Pancreas (tissue), 10 donors: Measurements from ENCODE around the gene DCAKD. TPM values are rescaled to one million over a fixed set of nuclear protein-coding genes. Genes with fewer than 3 reads are reported as not detected.

ENCODE experiments used
- ATAC-seq, 4 donors: fragments of 200-7000 bp; cut with Tn5 transposase; one replicate each; pipeline versions ENCODE4 v1.8.0 to v1.9.1; 2020; ENCODE audit warnings: mild to moderate bottlenecking in 4 of 4, moderate library complexity in 4 of 4
- DNase-seq, 6 donors: peaks; one replicate each; pipeline ENCODE4 v3.0.0-alpha.2; 2020
- FAIRE-seq: peaks from 2 replicates; lab custom pipeline; 2012; peaks lifted over from hg19 to GRCh38; lab: Jason Lieb, UNC
- H3K27ac ChIP-seq, 4 donors: fragments of 200-600 bp; sonication (generic); 1 replicate in 3 of 4; 2 replicates in 1 of 4; pipeline versions ENCODE4 v1.5.0 to v1.8.0; 2020
- H3K27me3 ChIP-seq, 4 donors: fragments of 200-600 bp; one replicate each; pipeline ENCODE4 v1.8.0; 2021
- H3K36me3 ChIP-seq, 3 donors: fragments of 200-600 bp; sonication (generic) in 1 of 3; one replicate each; pipeline versions ENCODE4 v1.5.0 to v1.8.0; 2020 to 2021
- H3K4me1 ChIP-seq, 3 donors: fragments of 200-600 bp; one replicate each; pipeline ENCODE4 v1.8.0; 2021
- H3K4me3 ChIP-seq, 4 donors: fragments of 200-600 bp; sonication (generic) in 2 of 4; one replicate each; pipeline versions ENCODE4 v1.5.0 to v1.8.0; 2020 to 2021
- H3K9me3 ChIP-seq, 4 donors: fragments of 200-600 bp; one replicate each; pipeline ENCODE4 v1.8.0; 2021
- CTCF ChIP-seq, 4 donors: fragments of 200-600 bp; sonication (generic) in 3 of 4; IDR thresholded peaks; one replicate each; pipeline versions ENCODE4 v1.5.0 to v1.8.0; 2021; ENCODE audit warnings: antibody characterized with exemption in 4 of 4
- WGBS, 2 donors: extraction: QIAGEN DNeasy Blood & Tissue Kit; methylation state at CpG; one replicate each; pipeline ENCODE4 v1.1.7; 2013; 5-methylcytosine and 5-hydroxymethylcytosine counted together
- intact Hi-C, 3 donors: fragments of 100-400 bp; cut with DNase I; formaldehyde crosslinking; loops; one replicate each; pipeline versions ENCODE4 v1.11.1 to v1.14.2; 2022
- polyA plus RNA-seq, 2 donors: library from polyadenylated mRNA; stranded (reverse); fragments of 200-250 nt; gene quantifications; one replicate each; pipeline ENCODE4 v1.2.3, GENCODE V29; 2013
- total RNA-seq, 6 donors: library from RNA; stranded (reverse); fragmentation: NEBNext Ultra II Directional in 4 of 6; extraction: Animal tissue kit (Norgen Biotek cat#: 25700) in 4 of 6; gene quantifications; one replicate each; pipeline versions ENCODE4 v1.2.1 to v1.2.4, GENCODE V29; 2021 to 2023
- donor health status: healthy with polysubstance abuse.
- donor health status: DM: no; HTN: no; CAD: no; lungs with moderate emphysema.
- donor health status: DM: no; HTN: no; CAD: no.
- donor health status: control.
- donor health status: control.
- donor health status: Bipolar disorder and iron deficiency.
- donor health status: DM: yes; HTN: yes; CAD: no.
- donor health status: DM: no; HTN: no; CAD: no.
- donor health status: DM: no; HTN: no; CAD: no.
- donor health status: DM: yes; HTN: yes; CAD: no.

Gene DCAKD
- total and polyA plus RNA-seq, 8 donors: 9.3 to 19.2 (median 12.1) TPM

GRCh38 chr17:45029096-45029495 is 22.3 kb downstream of the DCAKD start:
- intact Hi-C loops: loop anchor here in 1 of 3 donors (10.0 kb wide), 1 partner anchor 104 kb away; no protein-coding TSS in a partner anchor
- Histone ChIP-seq H3K27me3 (no peaks in the 10 kb centered on the region), H3K27ac (no peak overlapping the region), H3K9me3 (no peaks in the 10 kb centered on the region), H3K36me3 (peaks cover 0 to 8% (median 0%) of the 10 kb centered on the region in 3 donors), H3K4me3 (no peak overlapping the region), H3K4me1 (no peaks in the 10 kb centered on the region)
- FAIRE-seq (no peak), DNase-seq (no peak), ATAC-seq (no peak)
- no peak for TF ChIP-seq CTCF (IDR thresholded peaks at IDR 0.05)
- 93% methylated on average over 7 of the region's 7 CpGs for WGBS, 2 donors

DNA sequence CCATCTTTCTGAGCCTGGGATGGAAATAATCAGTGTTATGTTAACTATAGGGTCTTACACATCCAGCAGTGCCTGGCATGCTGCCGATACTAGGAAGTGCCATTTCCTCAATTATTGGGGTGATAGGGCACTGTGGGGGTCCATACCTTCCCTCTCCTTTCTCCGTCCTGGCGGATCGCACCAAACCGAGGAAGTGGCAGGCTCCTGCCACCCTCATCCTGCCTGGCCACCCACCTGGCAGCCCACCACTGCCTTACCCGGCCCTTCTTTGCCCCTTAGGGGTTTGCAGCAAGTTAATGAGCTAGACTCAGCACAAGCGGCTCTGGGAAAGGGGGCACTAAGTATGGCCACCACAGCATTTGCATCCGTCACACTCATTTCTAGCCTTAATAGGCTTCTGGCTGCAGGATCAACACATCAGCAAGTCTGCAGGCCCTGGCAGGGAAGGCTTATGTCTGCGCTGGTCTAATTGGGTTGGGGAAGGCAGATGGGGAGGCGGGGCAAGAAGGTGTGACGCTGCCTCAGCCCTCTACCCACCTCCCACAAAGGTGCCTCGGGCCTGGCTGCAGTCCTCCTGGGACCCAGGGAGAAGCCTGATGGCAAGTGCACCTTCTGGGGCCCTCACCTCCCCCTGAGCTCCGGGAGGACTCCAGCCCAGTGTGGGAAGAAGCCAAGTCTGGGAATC is 28.6 kb downstream of the DCAKD start:
- peaks cover 18 to 23% (median 19%) of the 10 kb centered on the region in 3 donors for H3K4me1 ChIP-seq
- H3K4me3 ChIP-seq: no peak overlapping the region
- H3K27me3 ChIP-seq: no peaks in the 10 kb centered on the region
- H3K36me3 ChIP-seq: no peaks in the 10 kb centered on the region
- WGBS, 2 donors: 84 to 88% methylated on average over 13 of the region's 13 CpGs
- intact Hi-C loops: loop anchor here (5.0 to 10.0 kb wide), 2 partner anchors 98 to 100 kb away; no protein-coding TSS in a partner anchor
- TF ChIP-seq CTCF (IDR thresholded peaks at IDR 0.05): no peak
- DNase-seq (no peak), ATAC-seq (no peak), FAIRE-seq (no peak)
- H3K9me3 ChIP-seq: no peaks in the 10 kb centered on the region
- no peak overlapping the region for H3K27ac ChIP-seq

DNA sequence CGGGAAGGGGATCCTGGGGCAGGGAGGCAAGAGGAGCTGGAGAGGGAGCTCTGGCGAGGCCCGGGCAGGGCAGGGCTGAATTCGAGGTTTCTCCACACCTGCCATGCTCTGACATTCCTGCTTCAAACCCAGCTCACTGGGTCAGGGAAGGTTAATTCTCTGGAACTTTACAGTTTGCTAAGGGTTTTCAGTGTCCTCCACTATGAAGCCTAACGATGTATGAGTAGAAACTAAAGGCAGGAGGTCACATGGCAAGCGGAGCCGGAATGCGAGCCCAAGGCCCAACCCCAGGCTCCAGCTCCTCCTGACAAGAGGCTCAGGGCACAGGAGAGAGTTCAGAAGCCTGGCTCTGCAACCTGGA is 29.2 kb downstream of the DCAKD start:
- H3K9me3 ChIP-seq: no peaks in the 10 kb centered on the region
- no peak for DNase-seq
- TF ChIP-seq CTCF (IDR thresholded peaks at IDR 0.05): no peak
- intact Hi-C loops: loop anchor here (5.0 to 10.0 kb wide), 2 partner anchors 97 to 100 kb away; no protein-coding TSS in a partner anchor
- WGBS, 2 donors: 60 to 70% methylated on average over 8 of the region's 8 CpGs
- H3K4me3 ChIP-seq: peak overlapping the region in 2 of 4 donors; percentile 48 to 52
- H3K27ac ChIP-seq: peak overlapping the region in 3 of 4 donors; percentile 60 to 77 (median 70)
- ATAC-seq: peak; percentile 2 to 5 (median 4)
- no peaks in the 10 kb centered on the region for H3K36me3 ChIP-seq
- FAIRE-seq: no peak
- H3K27me3 ChIP-seq: no peaks in the 10 kb centered on the region
- H3K4me1 ChIP-seq: peaks cover 18 to 23% (median 19%) of the 10 kb centered on the region in 3 donors

- TF ChIP-seq CTCF (IDR thresholded peaks at IDR 0.05): peak; percentile 93
- FAIRE-seq (no peak), DNase-seq (peak; percentile 62 to 94 (median 78)), ATAC-seq (peak; percentile 87 to 89 (median 88))
- Histone ChIP-seq H3K4me3 (peak overlapping the region; percentile 18 to 52 (median 36)), H3K9me3 (no peaks in the 10 kb centered on the region), H3K4me1 (peaks cover 18 to 25% (median 19%) of the 10 kb centered on the region in 3 donors), H3K27me3 (no peaks in the 10 kb centered on the region), H3K27ac (peak overlapping the region; percentile 60 to 77 (median 72)), H3K36me3 (no peaks in the 10 kb centered on the region)
- WGBS, 2 donors: 1 to 3% methylated on average over 50 to 57 of the region's 57 CpGs
- intact Hi-C loops: loop anchor here (5.0 to 10.0 kb wide), 2 partner anchors 97 to 99 kb away; no protein-coding TSS in a partner anchor
Measured at GRCh38 chr17:45021607-45022287, 29.7 kb downstream of the DCAKD start.
